BE2C (cell line): ENCODE measurements around the gene BDNF.

Experiments used
- DNase-seq: peaks from one replicate; pipeline ENCODE4 v3.0.0-alpha.2; 2020
- H3K27me3 ChIP-seq: fragments of 250-450 bp; sonication (Bioruptor Pico); 2 replicates; pipeline ENCODE4 v1.5.1; 2020; ENCODE audit warnings: mild to moderate bottlenecking
- H3K36me3 ChIP-seq: fragments of 250-450 bp; sonication (Bioruptor Pico); 2 replicates; pipeline ENCODE4 v1.5.1; 2020; ENCODE audit warnings: mild to moderate bottlenecking
- H3K4me1 ChIP-seq: fragments of 250-450 bp; sonication (Bioruptor Pico); 2 replicates; pipeline ENCODE4 v1.5.1; 2020
- H3K4me3 ChIP-seq: 2 replicates; pipeline ENCODE4 v1.5.1; 2011; ENCODE audit warnings: low read depth, low read length
- H3K9me3 ChIP-seq: fragments of 250-450 bp; sonication (Bioruptor Pico); 2 replicates; pipeline ENCODE4 v1.5.1; 2020
- TF ChIP-seq, protein P1 (sequence below): IDR thresholded peaks from 2 replicates; pipeline ENCODE4 v1.5.1; 2012; ENCODE audit warnings: mild to moderate bottlenecking, low read depth, low read length

The BDNF gene

DNA sequence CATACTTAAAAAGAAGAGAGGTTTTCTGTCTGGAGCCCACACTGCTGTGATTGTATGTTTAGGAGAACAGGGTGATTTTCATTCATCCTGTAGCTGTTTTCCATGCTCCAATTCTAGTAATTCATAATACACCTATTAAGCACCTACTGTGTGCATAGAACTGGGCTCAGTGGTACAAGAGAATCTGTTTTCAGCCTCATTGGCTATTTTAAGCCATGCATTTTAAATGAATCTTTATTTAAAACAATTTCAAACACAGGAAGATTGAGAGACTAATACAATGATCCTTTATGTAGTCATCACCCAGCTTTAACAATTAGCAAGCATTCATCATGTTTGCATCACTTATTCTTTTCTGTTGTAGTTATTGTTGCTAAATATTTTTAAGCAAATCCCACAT lies 86.2 kb downstream of the BDNF start:
- TF ChIP-seq, protein P1, sequence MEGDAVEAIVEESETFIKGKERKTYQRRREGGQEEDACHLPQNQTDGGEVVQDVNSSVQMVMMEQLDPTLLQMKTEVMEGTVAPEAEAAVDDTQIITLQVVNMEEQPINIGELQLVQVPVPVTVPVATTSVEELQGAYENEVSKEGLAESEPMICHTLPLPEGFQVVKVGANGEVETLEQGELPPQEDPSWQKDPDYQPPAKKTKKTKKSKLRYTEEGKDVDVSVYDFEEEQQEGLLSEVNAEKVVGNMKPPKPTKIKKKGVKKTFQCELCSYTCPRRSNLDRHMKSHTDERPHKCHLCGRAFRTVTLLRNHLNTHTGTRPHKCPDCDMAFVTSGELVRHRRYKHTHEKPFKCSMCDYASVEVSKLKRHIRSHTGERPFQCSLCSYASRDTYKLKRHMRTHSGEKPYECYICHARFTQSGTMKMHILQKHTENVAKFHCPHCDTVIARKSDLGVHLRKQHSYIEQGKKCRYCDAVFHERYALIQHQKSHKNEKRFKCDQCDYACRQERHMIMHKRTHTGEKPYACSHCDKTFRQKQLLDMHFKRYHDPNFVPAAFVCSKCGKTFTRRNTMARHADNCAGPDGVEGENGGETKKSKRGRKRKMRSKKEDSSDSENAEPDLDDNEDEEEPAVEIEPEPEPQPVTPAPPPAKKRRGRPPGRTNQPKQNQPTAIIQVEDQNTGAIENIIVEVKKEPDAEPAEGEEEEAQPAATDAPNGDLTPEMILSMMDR: no peak
- H3K4me3 ChIP-seq: no peak overlapping the region
- no peaks in the 10 kb centered on the region for H3K9me3 ChIP-seq
- H3K27me3 ChIP-seq: no peaks in the 10 kb centered on the region
- no peaks in the 10 kb centered on the region for H3K4me1 ChIP-seq
- H3K36me3 ChIP-seq: no peaks in the 10 kb centered on the region
- DNase-seq: no peak

DNA sequence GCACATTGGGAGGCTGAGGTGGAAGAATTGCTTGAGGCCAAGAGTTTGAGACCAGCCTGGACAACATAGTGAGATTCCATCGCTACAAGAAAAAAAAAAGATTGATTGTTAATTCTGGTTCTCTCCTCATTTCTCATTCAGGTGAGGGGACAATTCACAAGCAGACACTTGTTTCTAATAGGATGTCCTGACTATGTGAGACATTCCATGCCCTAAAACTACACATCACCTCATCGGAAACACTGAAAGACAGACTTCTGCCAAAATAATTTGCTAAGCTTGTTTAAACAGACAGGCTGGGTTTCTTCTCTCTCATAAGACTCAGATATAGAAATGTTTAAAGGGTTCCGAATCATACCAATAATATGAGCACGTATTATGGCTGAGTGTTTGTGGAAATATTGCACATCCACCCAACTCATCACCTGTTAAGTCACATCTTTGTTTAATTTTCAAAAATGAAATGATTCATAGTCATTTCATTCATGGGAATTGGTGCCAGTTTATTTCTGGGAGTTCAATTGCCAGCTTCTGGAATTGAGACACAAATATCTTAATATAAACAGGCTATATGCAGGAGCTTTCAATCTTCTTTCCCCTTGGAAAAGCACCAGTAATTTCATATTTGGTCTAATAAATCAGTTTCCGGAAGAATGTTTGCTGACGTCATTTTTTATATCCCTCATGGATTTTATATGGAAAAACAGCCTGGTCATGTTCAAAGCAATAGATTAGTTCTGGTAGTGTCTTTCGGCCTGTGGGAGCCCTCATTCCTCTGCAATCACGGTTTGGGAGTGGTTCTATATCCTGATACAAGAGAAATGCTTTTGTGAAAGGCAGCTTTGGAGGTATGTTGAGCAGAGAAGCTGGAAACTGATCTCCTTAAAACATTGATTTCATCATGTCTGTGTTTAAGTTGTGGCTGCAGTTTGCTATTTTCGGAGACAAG lies 87.0 kb downstream of the BDNF start:
- Histone ChIP-seq H3K36me3 (no peaks in the 10 kb centered on the region), H3K27me3 (no peaks in the 10 kb centered on the region), H3K4me1 (no peaks in the 10 kb centered on the region), H3K9me3 (no peaks in the 10 kb centered on the region), H3K4me3 (no peak overlapping the region)
- TF ChIP-seq, protein P1: no peak
- DNase-seq: no peak

DNA sequence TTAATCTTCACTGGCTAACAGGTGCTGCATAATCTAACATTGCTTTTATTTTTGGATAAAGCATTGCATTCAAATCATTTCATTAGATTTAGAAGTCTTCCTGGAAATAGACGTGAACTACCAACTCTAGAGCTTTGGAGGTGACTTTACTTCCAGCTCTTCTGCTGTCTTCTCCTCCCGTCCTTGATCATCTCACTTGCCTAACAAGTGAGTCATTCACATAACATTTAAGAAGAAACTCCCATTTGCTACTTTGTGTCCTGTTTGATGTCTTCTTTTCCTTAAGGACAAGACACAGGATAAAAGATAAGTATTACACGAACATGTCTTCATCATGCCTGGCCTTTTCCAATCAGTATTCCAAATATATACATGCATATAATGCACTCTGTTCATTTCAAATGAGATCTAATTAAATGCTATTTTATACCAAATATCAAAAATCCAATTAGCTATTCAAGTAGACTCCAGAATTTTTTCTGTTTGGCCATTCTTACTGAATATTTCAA lies 88.3 kb downstream of the BDNF start:
- Histone ChIP-seq H3K4me1 (no peaks in the 10 kb centered on the region), H3K9me3 (no peaks in the 10 kb centered on the region), H3K27me3 (no peaks in the 10 kb centered on the region), H3K4me3 (no peak overlapping the region), H3K36me3 (no peaks in the 10 kb centered on the region)
- TF ChIP-seq, protein P1: no peak
- no peak for DNase-seq

DNA sequence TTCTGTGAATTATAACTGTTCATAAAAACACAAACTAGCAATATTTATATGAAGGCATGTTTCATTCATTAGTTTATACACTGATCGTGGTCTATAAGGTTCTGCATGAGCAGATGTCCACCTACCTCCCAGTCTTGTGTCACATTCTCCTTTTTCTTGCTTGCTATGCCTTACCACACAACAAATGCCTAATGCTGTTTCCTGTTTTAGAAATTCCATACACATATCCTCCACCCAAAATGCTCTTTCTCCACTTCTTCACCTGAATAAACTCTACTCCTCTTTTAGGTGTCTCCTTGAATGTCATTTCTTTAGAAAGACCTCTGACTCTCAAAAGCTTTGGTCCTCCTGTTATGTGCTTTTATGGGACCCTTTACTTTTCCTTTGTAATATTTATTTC lies 88.9 kb downstream of the BDNF start:
- Histone ChIP-seq H3K4me3 (no peak overlapping the region), H3K9me3 (no peaks in the 10 kb centered on the region), H3K4me1 (no peaks in the 10 kb centered on the region), H3K36me3 (no peaks in the 10 kb centered on the region), H3K27me3 (no peaks in the 10 kb centered on the region)
- TF ChIP-seq, protein P1: no peak
- DNase-seq: no peak

DNA sequence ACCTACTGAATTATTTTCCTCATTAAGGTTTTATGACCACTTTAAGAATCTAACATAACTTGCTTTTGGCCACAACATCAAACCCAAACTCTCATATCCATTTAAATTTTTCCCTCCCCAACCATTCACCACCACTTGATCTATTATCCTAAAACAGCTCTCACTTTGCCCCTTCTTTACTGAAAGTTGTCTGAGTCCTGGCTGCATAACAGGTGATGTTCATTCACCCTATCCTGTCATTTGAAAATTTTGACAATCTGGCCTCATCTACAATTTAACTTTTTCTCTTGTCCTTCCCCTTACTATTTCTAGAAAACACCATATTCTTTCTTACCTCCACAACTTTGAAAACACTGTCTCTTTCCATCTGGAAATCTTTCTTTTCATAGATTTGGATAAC lies 89.3 kb downstream of the BDNF start:
- H3K36me3 ChIP-seq: no peaks in the 10 kb centered on the region
- no peak for DNase-seq
- H3K9me3 ChIP-seq: no peaks in the 10 kb centered on the region
- H3K27me3 ChIP-seq: no peaks in the 10 kb centered on the region
- no peak overlapping the region for H3K4me3 ChIP-seq
- H3K4me1 ChIP-seq: no peaks in the 10 kb centered on the region
- TF ChIP-seq, protein P1: no peak

DNA sequence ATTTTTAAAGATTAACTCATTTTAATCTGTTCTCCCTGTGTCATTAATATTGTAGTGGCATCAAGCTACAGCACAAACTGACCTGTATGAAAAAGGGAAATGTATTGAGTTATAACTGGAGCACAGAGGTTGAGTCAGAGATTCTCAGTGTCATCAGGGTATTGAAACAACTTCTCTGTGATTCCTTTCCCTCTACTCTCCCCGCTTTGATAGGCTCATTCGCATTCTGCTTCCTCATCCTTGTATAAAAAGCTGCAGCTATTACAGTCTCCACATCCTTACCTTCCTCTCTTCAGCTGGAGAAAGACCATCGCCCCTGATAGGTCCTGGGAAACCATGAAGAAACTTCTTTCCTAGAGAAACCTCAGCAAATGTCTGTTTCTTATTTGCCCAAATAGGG lies 90.0 kb downstream of the BDNF start:
- Histone ChIP-seq H3K27me3 (no peaks in the 10 kb centered on the region), H3K4me1 (no peaks in the 10 kb centered on the region), H3K36me3 (no peaks in the 10 kb centered on the region), H3K9me3 (no peaks in the 10 kb centered on the region), H3K4me3 (no peak overlapping the region)
- no peak for DNase-seq
- TF ChIP-seq, protein P1: no peak
